ENCODE data around the gene RPS6KA4.

Gene RPS6KA4

DNA sequence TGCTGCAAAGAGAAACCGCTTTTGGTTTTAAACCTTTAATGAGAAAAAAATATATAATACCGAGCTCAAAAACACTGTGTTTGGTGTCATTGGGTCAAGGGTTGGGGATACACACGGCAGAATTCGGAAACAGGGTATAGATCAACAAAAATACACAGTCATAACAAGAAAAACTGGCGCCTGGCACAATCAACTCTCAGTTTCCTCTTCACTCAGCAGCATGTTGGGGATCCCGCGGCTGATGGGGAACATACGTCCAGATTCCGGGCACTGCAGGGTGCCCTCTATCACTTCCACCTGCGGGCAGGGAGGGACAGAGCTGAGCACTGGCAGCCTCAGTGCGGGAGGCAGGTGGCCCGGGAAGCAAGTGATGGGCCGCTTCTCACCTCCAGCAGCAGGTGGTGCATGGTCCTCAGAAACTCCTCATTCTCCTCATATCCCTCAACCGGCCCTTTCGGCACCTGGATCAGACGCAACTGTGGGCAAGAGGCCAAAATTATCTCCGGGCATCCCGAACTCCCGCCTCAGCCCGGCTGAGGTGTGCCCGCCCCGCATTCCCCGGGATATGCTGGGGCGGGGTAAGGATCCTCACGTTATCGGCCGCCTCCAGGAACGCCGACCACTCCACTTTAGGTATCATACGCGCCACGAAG is 42.2 kb upstream of the RPS6KA4 start:
- peak overlapping the region; percentile 80 for H3K4me3 ChIP-seq (ENCODE audit: low read length)
- TF ChIP-seq, protein P1, sequence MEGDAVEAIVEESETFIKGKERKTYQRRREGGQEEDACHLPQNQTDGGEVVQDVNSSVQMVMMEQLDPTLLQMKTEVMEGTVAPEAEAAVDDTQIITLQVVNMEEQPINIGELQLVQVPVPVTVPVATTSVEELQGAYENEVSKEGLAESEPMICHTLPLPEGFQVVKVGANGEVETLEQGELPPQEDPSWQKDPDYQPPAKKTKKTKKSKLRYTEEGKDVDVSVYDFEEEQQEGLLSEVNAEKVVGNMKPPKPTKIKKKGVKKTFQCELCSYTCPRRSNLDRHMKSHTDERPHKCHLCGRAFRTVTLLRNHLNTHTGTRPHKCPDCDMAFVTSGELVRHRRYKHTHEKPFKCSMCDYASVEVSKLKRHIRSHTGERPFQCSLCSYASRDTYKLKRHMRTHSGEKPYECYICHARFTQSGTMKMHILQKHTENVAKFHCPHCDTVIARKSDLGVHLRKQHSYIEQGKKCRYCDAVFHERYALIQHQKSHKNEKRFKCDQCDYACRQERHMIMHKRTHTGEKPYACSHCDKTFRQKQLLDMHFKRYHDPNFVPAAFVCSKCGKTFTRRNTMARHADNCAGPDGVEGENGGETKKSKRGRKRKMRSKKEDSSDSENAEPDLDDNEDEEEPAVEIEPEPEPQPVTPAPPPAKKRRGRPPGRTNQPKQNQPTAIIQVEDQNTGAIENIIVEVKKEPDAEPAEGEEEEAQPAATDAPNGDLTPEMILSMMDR (IDR thresholded peaks at IDR 0.05; ENCODE audit: insufficient read depth, low read depth, low read length, missing control alignments), result peak; percentile 48
- DNase-seq (ENCODE audit: low read depth), result peak; percentile 77

DNA sequence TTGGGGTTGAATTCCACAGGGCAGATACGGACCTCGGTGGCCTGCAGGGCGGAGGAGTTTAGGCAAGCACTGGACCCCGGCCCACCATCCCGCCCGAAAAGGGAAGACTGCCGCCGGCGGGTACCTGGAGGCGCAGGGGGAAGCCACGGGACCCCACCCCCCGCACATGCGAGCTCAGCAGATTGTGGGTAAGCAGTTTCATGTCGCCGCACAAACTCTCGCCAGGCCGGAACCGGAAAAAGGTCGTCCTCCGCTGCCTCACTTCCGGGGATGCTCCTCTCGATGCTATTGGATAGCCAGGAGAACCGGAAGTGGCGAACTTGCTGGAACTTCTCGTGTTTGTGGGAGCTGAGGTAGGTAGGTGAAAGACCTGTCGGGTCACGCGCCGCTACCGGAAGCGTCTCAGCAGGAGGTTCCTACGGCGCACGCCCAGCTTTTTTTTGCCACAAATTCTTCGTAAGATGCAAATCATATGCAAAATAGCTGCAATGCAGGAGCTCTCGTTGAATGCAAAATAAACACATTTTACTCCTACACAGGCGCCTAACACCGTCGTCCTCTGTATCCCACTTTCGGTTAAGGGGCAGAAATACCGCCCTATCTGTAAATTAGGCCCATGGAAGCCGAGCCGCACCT is 41.5 kb upstream of the RPS6KA4 start, which contains the start of gene TRMT112:
Gene TRMT112 (minus strand): TSS at position 235 of the 636 bp plus-strand sequence. CDS start 33 bp downstream, at position 202.
- DNase-seq (ENCODE audit: low read depth), result peak; percentile 100
- H3K4me3 ChIP-seq (ENCODE audit: low read length), result peak within 1 kb of the TSS; percentile 80
- TF ChIP-seq, protein P1 (IDR thresholded peaks at IDR 0.05; ENCODE audit: insufficient read depth, low read depth, low read length, missing control alignments), result no peak

DNA sequence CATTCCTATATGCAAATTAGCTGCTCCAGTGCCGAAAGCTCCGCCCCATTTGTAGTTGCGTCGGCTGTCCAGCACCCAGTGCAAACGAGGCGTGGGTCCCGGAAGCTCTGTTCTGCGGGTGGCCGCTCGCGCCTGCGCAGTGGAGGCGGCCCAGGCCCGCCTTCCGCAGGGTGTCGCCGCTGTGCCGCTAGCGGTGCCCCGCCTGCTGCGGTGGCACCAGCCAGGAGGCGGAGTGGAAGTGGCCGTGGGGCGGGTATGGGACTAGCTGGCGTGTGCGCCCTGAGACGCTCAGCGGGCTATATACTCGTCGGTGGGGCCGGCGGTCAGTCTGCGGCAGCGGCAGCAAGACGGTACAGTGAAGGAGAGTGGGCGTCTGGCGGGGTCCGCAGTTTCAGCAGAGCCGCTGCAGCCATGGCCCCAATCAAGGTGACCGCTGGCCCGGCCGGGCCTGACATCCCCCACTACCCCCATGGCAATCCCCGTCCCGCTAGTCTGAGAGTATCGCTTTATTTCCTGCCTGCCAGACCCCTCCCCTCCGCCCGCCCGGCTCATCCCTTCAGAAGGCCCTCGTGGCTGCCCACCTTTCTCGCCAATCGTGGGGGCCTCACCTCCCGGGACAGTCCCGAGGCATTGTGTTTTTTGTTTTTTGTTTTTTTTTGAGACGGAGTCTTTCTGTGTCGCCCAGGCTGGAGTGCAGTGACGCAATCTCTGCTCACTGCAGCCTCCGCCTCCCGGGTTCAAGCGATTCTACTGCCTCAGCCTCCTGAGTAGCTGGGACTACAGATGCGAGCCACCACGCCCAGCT is 40.8 kb upstream of the RPS6KA4 start, which contains the start of gene PRDX5:
Gene PRDX5 (plus strand): TSS at position 161 of the 805 bp plus-strand sequence. CDS start 95 bp downstream, at position 256.
- TF ChIP-seq, protein P1 (IDR thresholded peaks at IDR 0.05; ENCODE audit: insufficient read depth, low read depth, low read length, missing control alignments), result peak; percentile 35
- peak within 1 kb of the TSS; percentile 80 for H3K4me3 ChIP-seq (ENCODE audit: low read length)
- DNase-seq (ENCODE audit: low read depth), result peak; percentile 97

DNA sequence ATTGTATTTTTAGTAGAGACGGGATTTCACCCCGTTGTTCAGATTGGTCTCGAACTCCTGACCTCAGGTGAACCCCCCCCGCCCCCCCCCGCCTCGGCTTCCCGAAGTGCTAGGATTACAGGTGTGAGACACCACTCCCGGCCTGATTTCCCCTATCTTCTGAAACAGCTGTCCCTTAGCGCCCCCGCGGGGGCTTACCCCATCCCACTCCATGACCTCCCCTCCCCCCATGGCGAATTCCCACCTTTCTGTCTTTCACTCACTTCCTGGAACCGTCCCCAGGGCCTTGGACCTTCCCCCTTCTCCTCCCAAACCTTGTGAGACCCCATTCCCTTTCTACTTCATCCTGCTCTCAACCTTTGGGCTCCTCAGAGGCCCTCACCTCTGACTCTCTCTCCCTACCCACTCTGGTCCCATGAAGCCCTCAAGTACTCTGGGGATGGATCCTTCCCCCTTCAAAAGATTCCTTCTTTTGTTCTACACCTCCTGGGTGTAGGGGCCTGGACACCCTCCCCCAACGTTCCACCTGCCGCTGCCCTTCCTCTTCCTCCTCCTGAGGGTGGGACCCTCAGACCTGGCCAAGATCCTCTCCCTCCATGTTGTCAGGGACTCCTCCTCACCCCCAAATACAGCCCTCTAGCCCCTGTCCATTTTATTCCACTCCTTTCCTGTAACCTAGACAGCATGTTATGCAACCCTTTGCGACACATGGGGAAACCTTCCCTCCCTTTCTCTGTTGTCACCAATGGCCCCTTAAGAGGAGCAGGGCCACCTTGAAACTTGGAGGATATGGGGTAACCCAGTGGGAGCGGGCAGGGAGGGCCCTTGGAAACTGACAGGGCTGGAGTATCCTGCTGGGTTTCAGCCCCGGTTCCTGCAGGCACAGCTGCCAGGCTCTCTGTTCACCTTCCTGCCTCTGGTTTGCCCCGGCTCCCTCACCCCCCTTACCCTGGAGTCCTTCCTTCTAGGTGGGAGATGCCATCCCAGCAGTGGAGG is 39.9 kb upstream of the RPS6KA4 start:
- DNase-seq (ENCODE audit: low read depth), result no peak
- H3K4me3 ChIP-seq (ENCODE audit: low read length), result peak overlapping the region; percentile 80
- TF ChIP-seq, protein P1 (IDR thresholded peaks at IDR 0.05; ENCODE audit: insufficient read depth, low read depth, low read length, missing control alignments), result no peak

DNA sequence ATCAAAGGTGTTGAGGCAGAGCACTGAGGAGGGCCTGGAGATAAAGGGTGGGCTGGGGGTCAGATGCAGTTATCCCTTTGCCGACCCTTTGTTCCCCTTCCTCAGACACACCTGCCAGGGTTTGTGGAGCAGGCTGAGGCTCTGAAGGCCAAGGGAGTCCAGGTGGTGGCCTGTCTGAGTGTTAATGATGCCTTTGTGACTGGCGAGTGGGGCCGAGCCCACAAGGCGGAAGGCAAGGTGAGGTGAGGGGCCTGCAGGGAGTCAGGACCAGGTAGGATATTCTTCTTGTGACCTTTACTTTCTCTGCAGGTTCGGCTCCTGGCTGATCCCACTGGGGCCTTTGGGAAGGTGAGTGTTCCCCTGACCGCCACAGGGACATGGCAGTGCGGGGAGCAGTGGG is 38.4 kb upstream of the RPS6KA4 start:
- no peak for DNase-seq (ENCODE audit: low read depth)
- H3K4me3 ChIP-seq (ENCODE audit: low read length), result no peak overlapping the region
- TF ChIP-seq, protein P1 (IDR thresholded peaks at IDR 0.05; ENCODE audit: insufficient read depth, low read depth, low read length, missing control alignments), result no peak

DNA sequence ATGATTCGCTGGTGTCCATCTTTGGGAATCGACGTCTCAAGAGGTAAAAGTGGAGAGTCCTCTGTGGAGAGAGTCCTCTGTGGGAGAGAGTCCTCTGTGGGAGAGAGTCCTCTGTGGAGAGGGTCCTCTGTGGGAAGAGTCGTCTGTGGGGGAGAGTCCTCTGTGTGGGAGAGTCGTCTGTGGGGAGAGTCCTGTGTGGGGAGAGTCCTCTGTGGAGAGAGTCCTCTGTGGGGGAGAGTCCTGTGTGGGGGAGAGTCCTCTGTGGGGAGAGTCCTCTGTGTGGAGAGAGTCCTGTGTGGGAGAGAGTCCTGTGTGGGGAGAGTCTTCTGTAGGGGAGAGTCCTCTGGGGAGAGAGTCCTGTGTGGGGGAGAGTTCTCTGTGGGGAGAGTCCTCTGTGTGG is 37.9 kb upstream of the RPS6KA4 start:
- TF ChIP-seq, protein P1 (IDR thresholded peaks at IDR 0.05; ENCODE audit: insufficient read depth, low read depth, low read length, missing control alignments), result no peak
- DNase-seq (ENCODE audit: low read depth), result no peak
- H3K4me3 ChIP-seq (ENCODE audit: low read length), result no peak overlapping the region
